ENCODE data around the gene KCNIP1. TPM values are rescaled to one million over a fixed set of nuclear protein-coding genes. Genes with fewer than 3 reads are reported as not detected.

The KCNIP1 gene
- total and polyA plus RNA-seq, 2 of the 8 experiments (the other 6 are each of a cell fraction or from before 2014, with no cell fraction given): 0.52 to 0.83 TPM

DNA sequence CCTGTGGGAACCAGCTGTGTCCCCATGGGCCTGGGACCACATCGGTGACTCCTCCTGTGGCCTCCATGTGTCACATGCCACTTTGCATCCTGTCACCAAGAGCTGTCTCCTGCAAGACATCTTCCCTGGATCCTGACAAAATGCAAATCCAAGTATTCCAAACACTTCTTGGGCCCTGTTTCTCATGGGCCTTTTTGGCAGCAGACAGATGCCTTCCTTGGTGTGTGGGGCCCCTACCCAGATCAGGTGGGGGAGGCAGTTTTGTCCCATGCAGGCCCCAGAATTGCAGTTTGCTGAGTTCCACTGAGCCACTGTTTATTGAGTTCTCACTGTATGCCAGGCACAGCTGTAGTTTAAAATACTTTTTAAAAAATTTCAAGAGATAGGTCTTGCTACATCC, 217.2 kb downstream of the KCNIP1 start:
- no peaks in the 10 kb centered on the region for H3K4me1 ChIP-seq (replicated peaks in 1 of 4; ENCODE audit: control insufficient read depth in 3 of 4, insufficient read depth in 4 of 4, low read length in 3 of 4)
- H4K20me1 ChIP-seq (replicated peaks in 1 of 2; ENCODE audit: control insufficient read depth in 1 of 2, insufficient read depth in 2 of 2, low read length in 2 of 2): no peaks in the 10 kb centered on the region
- H3K27me3 ChIP-seq (replicated peaks in 1 of 4; ENCODE audit: control insufficient read depth in 3 of 4, extremely low read depth in 1 of 4, insufficient read depth in 3 of 4, low read length in 3 of 4): no peaks in the 10 kb centered on the region
- H3K27ac ChIP-seq (ENCODE audit: low read depth, low read length): no peak overlapping the region
- WGBS, 2 experiments (ENCODE audit: extremely low coverage in 1 of 2, insufficient coverage in 1 of 2, insufficient read length in 1 of 2, insufficient replicate concordance in 2 of 2, low coverage in 1 of 2, low lambda C conversion rate in 2 of 2, missing lambda C conversion rate in 1 of 2): 90% methylated on average over 1 of the region's 1 CpG; no CpG with 5 or more reads in 1 of the 2 experiments
- no peak overlapping the region for H3K4ac ChIP-seq (replicated peaks; ENCODE audit: insufficient read length, low read depth, low read length)
- TF ChIP-seq TCF12 (IDR thresholded peaks at IDR 0.05; ENCODE audit: low read depth, low read length) (no peak), JUN (IDR thresholded peaks at IDR 0.05; ENCODE audit: low read depth, low read length) (no peak), CEBPB (IDR thresholded peaks at IDR 0.05; ENCODE audit: low read depth, low read length) (no peak), NANOG (IDR thresholded peaks at IDR 0.05; ENCODE audit: insufficient read depth, low read depth, low read length, poor library complexity, severe bottlenecking) (no peak), KDM5A (IDR thresholded peaks at IDR 0.05; ENCODE audit: low read length) (no peak), NRF1 (IDR thresholded peaks at IDR 0.05; ENCODE audit: low read depth, low read length) (no peak), SIX5 (IDR thresholded peaks at IDR 0.05; ENCODE audit: low read depth, low read length) (no peak), POLR2A (IDR thresholded peaks at IDR 0.05; ENCODE audit: control extremely low read depth in 1 of 2, low read depth in 2 of 2, low read length in 2 of 2) (no peak), MAX (IDR thresholded peaks at IDR 0.05) (no peak), PHF8 (conservative IDR thresholded peaks at IDR 0.05; ENCODE audit: low read depth, low read length) (no peak), CREB1 (IDR thresholded peaks at IDR 0.05) (no peak)
- TF ChIP-seq, protein P1, sequence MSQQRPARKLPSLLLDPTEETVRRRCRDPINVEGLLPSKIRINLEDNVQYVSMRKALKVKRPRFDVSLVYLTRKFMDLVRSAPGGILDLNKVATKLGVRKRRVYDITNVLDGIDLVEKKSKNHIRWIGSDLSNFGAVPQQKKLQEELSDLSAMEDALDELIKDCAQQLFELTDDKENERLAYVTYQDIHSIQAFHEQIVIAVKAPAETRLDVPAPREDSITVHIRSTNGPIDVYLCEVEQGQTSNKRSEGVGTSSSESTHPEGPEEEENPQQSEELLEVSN (IDR thresholded peaks at IDR 0.05): no peak
- H2BK12ac ChIP-seq (ENCODE audit: low read depth, low read length): no peak overlapping the region
- H3K18ac ChIP-seq (ENCODE audit: extremely low read depth, low read length): no peak overlapping the region
- H2BK120ac ChIP-seq (replicated peaks; ENCODE audit: low read depth, low read length): no peak overlapping the region
- H2AK5ac ChIP-seq (ENCODE audit: low read depth, low read length): no peak overlapping the region
- no peak overlapping the region for H3K4me3 ChIP-seq (ENCODE audit: extremely low read depth in 1 of 4, insufficient read depth in 2 of 4, low read depth in 3 of 4, low read length in 4 of 4)
- H4K91ac ChIP-seq (replicated peaks; ENCODE audit: insufficient read length, low read length): no peak overlapping the region
- H3K9ac ChIP-seq (replicated peaks in 1 of 4; ENCODE audit: extremely low read depth in 1 of 4, low read depth in 3 of 4, low read length in 3 of 4): no peak overlapping the region
- ChIA-PET POLR2A (ENCODE audit: partially characterized antibody) (interaction anchor here (0.6 to 2.6 kb wide), 2 partner anchors 9 to 454 kb away, joined by 3 to 8 read pairs; no protein-coding TSS in a partner anchor), CTCF (ENCODE audit: partially characterized antibody) (interaction anchor here (0.8 to 4.8 kb wide), 10 partner anchors 9 to 82 kb away, joined by 3 to 39 read pairs (median 7); no protein-coding TSS in a partner anchor)
- 0 out of 2 replicates have a peak overlapping the region, but pooled peaks have one; percentile 55 for H2BK15ac ChIP-seq (ENCODE audit: low read length)
- no peak overlapping the region for H2AFZ ChIP-seq (ENCODE audit: low read length)
- H2BK20ac ChIP-seq (ENCODE audit: low read length): no peak overlapping the region
- H3K23ac ChIP-seq (ENCODE audit: insufficient read length): no peak overlapping the region
- no peaks in the 10 kb centered on the region for H3K79me1 ChIP-seq (ENCODE audit: low read depth, low read length)
- no peak overlapping the region for H2BK5ac ChIP-seq (ENCODE audit: low read depth, low read length)
- no peaks in the 10 kb centered on the region for H3K79me2 ChIP-seq (ENCODE audit: control insufficient read depth in 1 of 2, insufficient read depth in 2 of 2, low read length in 2 of 2)
- H3K9me3 ChIP-seq (ENCODE audit: insufficient read depth in 2 of 2, low read depth in 1 of 2, low read length in 1 of 2): peaks cover 10 to 16% of the 10 kb centered on the region in 2 experiments
- H3K4me2 ChIP-seq (ENCODE audit: insufficient read depth in 1 of 2, low read depth in 2 of 2, low read length in 2 of 2): no peak overlapping the region
- DNase-seq (ENCODE audit: low read depth in 1 of 2, low spot score in 2 of 2): no peak
- no peak for FAIRE-seq
- H4K8ac ChIP-seq (ENCODE audit: extremely low read depth, insufficient read depth, low read length): no peak overlapping the region
- no peaks in the 10 kb centered on the region for H3K23me2 ChIP-seq (ENCODE audit: low read depth, low read length)
- no peaks in the 10 kb centered on the region; a peak in 1 of 8 replicates for H3K36me3 ChIP-seq (ENCODE audit: control insufficient read depth in 2 of 4, insufficient read depth in 4 of 4, low read length in 3 of 4)
- no peak overlapping the region for H4K5ac ChIP-seq (ENCODE audit: insufficient read length, low read depth, low read length)
- no peak overlapping the region for H3K56ac ChIP-seq (replicated peaks; ENCODE audit: insufficient read length, low read depth, low read length)
- H3K14ac ChIP-seq (ENCODE audit: insufficient read length): no peak overlapping the region

Data from H1 (cell line).